Astrocyte of the cerebellum (primary cell): ENCODE measurements around the gene CSPG5.
A peak's percentile ranks its signal among the peaks of the same experiment; 100 is the strongest.

Source experiments
- DNase-seq: peaks from one replicate; pipeline ENCODE4 v3.0.0-alpha.2; 2011; ENCODE audit warnings: low read depth
- H3K4me3 ChIP-seq: 2 replicates; pipeline ENCODE4 v1.5.1; 2011; ENCODE audit warnings: mild to moderate bottlenecking, low read depth, low read length, moderate library complexity
- CTCF ChIP-seq: IDR thresholded peaks from 2 replicates; pipeline ENCODE4 v1.5.1; 2012; ENCODE audit warnings: low read length, low read depth, moderate library complexity, mild to moderate bottlenecking; ENCODE audit errors: missing control alignments
- in situ Hi-C: cut with HindIII; loops from 2 replicates; pipeline ENCODE4 v1.10.0; 2017; ENCODE audit warnings: low sequenced_read_pairs

CSPG5 gene

GRCh38 chr3:47578691-47579632 is at the start of gene CSPG5:
CSPG5 (minus strand) TSS chr3:47578865; CDS start chr3:47578693, 172 bp downstream.
- TF ChIP-seq CTCF: no peak
- peak within 1 kb of the TSS; percentile 46 for H3K4me3 ChIP-seq
- no peak for DNase-seq
- in situ Hi-C loops: no loop called here

- no peak overlapping the region for H3K4me3 ChIP-seq
- TF ChIP-seq CTCF: no peak
- no peak for DNase-seq
- in situ Hi-C loops: no loop called here
Observed at GRCh38 chr3:47628426-47628825, 49.8 kb upstream of the CSPG5 start.

GRCh38 chr3:47622671-47623461 is 44.2 kb upstream of the CSPG5 start:
- no peak for DNase-seq
- in situ Hi-C loops: no loop called here
- TF ChIP-seq CTCF: no peak
- no peak overlapping the region for H3K4me3 ChIP-seq

- no peak for TF ChIP-seq CTCF
- in situ Hi-C loops: no loop called here
- peak; percentile 16 for DNase-seq
- no peak overlapping the region for H3K4me3 ChIP-seq
Observed at GRCh38 chr3:47617086-47618010, 38.7 kb upstream of the CSPG5 start.

GRCh38 chr3:47614788-47615187 is 36.1 kb upstream of the CSPG5 start:
- no peak for DNase-seq
- in situ Hi-C loops: no loop called here
- no peak overlapping the region for H3K4me3 ChIP-seq
- TF ChIP-seq CTCF: no peak

GRCh38 chr3:47613722-47614121 is 35.1 kb upstream of the CSPG5 start:
- in situ Hi-C loops: no loop called here
- TF ChIP-seq CTCF: no peak
- no peak for DNase-seq
- no peak overlapping the region for H3K4me3 ChIP-seq
